Right renal cortex interstitium (tissue), 3 donors: Measurements from ENCODE around the gene PAF1. TPM values are rescaled to one million over a fixed set of nuclear protein-coding genes. Genes with fewer than 3 reads are reported as not detected.

ENCODE experiments used
- polyA plus RNA-seq, 3 donors: library from polyadenylated mRNA; unstranded; fragments of 120-200 nt; gene quantifications; one replicate each; pipeline ENCODE4 v1.2.1, GENCODE V29; 2013; ENCODE audit not compliant: insufficient read length in 3 of 3

The PAF1 gene
- polyA plus RNA-seq, 3 donors = 73.5 to 73.8 (median 73.6) TPM

Other genes starting within 250 kb of the PAF1 start
- gene NCCRP1, start 194.1 kb downstream of the PAF1 start, polyA plus RNA-seq = 1 to 10 TPM in 2 of 3 donors, under 1 TPM in 1; 0.89 to 3.4 (median 1.5) TPM
- gene SYCN, start 186.8 kb downstream of the PAF1 start, polyA plus RNA-seq = not detected
- not detected for gene IFNL3, start 146.1 kb downstream of the PAF1 start, polyA plus RNA-seq
- not detected for gene IFNL4, start 142.2 kb downstream of the PAF1 start, polyA plus RNA-seq
- gene IFNL2, start 122.7 kb downstream of the PAF1 start, polyA plus RNA-seq = not detected
- gene IFNL1, start 94.7 kb downstream of the PAF1 start, polyA plus RNA-seq = not detected
- 1 to 10 TPM in 2 of 3 donors, under 1 TPM in 1; 0.80 to 1.1 (median 1.1) TPM for gene LRFN1, start 70.2 kb downstream of the PAF1 start, polyA plus RNA-seq
- gene GMFG, start 55.1 kb downstream of the PAF1 start, polyA plus RNA-seq = 10 to 100 TPM; 28.3 to 31.4 (median 28.6) TPM
- 100 to 1,000 TPM in 1 of 3 donors, 10 to 100 TPM in 2; 85.3 to 101 (median 91.6) TPM for gene SAMD4B, start 48.7 kb downstream of the PAF1 start, polyA plus RNA-seq
- 10 to 100 TPM; 38.8 to 41.8 (median 39.4) TPM for gene MED29, start 272 bp upstream of the PAF1 start, polyA plus RNA-seq
- 10 to 100 TPM; 15.4 to 59.7 (median 26.1) TPM for gene ZFP36, start 15.7 kb upstream of the PAF1 start, polyA plus RNA-seq
- 10 to 100 TPM; 53.2 to 68.0 (median 59.0) TPM for gene PLEKHG2, start 21.6 kb upstream of the PAF1 start, polyA plus RNA-seq
- 1,000 to 10,000 TPM; 1,117 to 1,257 (median 1,239) TPM for gene RPS16, start 44.8 kb upstream of the PAF1 start, polyA plus RNA-seq
- 100 to 1,000 TPM; 127 to 145 (median 141) TPM for gene SUPT5H, start 54.5 kb upstream of the PAF1 start, polyA plus RNA-seq
- 10 to 100 TPM; 67.3 to 77.8 (median 75.1) TPM for gene TIMM50, start 89.7 kb upstream of the PAF1 start, polyA plus RNA-seq
- under 1 TPM; 0.29 to 0.61 (median 0.55) TPM for gene DLL3, start 107.8 kb upstream of the PAF1 start, polyA plus RNA-seq
- gene SELENOV, start 124.0 kb upstream of the PAF1 start, polyA plus RNA-seq = 1 to 10 TPM; 3.6 to 7.6 (median 3.8) TPM
- gene EID2B, start 141.7 kb upstream of the PAF1 start, polyA plus RNA-seq = 1 to 10 TPM; 3.3 to 4.2 (median 4.0) TPM
- gene EID2, start 149.1 kb upstream of the PAF1 start, polyA plus RNA-seq = 10 to 100 TPM; 23.2 to 24.3 (median 24.3) TPM
- gene LGALS13, start 211.4 kb upstream of the PAF1 start, polyA plus RNA-seq = not detected